ENCODE results near the gene MSMP.

MSMP gene

DNA sequence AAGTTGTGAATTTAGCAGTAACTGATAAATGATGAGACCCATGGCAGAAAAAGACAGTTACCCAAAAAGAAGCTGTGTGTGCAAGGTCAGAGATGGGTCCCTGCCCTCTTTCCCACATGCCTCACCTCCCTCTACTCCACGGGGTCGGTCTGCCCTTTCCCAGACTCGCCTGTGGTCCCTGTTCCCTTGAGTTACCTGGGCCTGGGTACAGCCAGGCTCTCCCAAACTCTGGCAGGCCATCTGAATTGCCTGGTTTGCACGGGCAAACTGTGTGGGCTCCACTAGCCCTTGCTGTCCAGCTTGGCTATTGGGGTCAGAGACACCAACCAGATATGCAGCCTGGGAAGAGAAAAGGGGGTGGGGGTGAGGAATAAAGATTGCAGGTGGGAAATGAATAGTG lies 45.9 kb downstream of the MSMP start:
- H3K9me3 Mint-ChIP-seq: no peaks in the 10 kb centered on the region
- no peak overlapping the region for H3K27ac Mint-ChIP-seq

DNA sequence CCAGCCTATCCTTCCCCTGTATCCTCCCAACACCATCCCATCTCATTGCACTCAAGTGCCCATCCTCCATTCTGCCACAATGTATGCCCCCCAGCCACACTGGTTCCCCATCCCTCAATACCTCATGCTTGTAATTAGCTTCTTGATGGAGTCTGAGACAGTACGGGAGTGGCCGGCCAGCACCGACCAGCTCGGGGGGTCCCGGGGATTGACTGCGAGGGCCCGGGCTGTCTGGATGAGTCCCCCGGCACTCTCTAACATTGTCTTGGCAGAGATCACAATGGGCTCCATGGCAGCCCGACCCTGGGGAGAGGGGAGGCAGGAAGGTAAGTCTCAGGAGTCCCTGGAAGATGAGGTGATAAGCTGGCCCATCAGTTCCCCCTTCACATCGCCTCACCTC lies 47.1 kb downstream of the MSMP start:
- Mint-ChIP-seq H3K36me3 (ENCODE audit: low read depth) (peaks cover 80% of the 10 kb centered on the region), H3K27ac (no peak overlapping the region), H3K4me1 (no peaks in the 10 kb centered on the region), H3K9me3 (no peaks in the 10 kb centered on the region), H3K4me3 (no peak overlapping the region), H3K27me3 (ENCODE audit: low read depth) (no peaks in the 10 kb centered on the region)
- TF ChIP-seq, protein P1, sequence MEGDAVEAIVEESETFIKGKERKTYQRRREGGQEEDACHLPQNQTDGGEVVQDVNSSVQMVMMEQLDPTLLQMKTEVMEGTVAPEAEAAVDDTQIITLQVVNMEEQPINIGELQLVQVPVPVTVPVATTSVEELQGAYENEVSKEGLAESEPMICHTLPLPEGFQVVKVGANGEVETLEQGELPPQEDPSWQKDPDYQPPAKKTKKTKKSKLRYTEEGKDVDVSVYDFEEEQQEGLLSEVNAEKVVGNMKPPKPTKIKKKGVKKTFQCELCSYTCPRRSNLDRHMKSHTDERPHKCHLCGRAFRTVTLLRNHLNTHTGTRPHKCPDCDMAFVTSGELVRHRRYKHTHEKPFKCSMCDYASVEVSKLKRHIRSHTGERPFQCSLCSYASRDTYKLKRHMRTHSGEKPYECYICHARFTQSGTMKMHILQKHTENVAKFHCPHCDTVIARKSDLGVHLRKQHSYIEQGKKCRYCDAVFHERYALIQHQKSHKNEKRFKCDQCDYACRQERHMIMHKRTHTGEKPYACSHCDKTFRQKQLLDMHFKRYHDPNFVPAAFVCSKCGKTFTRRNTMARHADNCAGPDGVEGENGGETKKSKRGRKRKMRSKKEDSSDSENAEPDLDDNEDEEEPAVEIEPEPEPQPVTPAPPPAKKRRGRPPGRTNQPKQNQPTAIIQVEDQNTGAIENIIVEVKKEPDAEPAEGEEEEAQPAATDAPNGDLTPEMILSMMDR (IDR thresholded peaks at IDR 0.05; ENCODE audit: unreplicated experiment in 3 of 3): no peak

More for the DNA sequence above, 45.9 kb downstream of the MSMP start:
- Mint-ChIP-seq H3K36me3 (ENCODE audit: low read depth) (peaks cover 82% of the 10 kb centered on the region), H3K4me1 (no peaks in the 10 kb centered on the region), H3K27me3 (ENCODE audit: low read depth) (no peaks in the 10 kb centered on the region), H3K4me3 (no peak overlapping the region)
- TF ChIP-seq, protein P1 (IDR thresholded peaks at IDR 0.05; ENCODE audit: unreplicated experiment in 3 of 3): no peak

DNA sequence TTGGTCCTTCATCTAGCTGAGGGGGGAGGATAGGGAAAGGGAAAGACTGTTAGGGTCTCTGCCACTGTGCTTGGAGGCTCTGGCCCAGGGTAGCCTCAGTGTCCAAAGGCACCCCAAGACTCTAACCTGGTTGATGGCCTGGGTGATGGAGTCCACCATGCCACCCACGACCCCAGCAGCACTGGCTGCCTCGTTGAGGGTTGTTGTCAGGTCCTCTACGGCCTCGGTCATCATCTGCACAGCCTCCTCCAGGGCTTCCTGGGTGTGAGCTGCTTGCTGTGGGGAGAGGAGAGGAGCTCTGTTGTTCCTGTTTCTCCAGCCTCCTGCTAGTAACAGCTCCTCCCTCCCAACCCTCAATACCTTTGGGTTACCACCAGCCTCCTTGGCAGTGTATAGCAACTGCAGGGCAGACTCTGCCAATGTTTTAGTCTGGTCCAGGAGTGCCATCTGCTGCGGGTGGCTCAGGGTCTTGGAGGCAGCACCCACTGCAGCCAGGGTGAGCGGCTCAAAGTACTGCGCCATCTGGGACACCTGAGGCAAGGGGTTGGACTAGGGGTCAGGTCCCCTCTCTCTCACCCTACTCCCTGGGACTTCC lies 48.1 kb downstream of the MSMP start:
- TF ChIP-seq, protein P1 (IDR thresholded peaks at IDR 0.05; ENCODE audit: unreplicated experiment in 3 of 3): no peak
- H3K9me3 Mint-ChIP-seq: no peaks in the 10 kb centered on the region
- H3K27ac Mint-ChIP-seq: no peak overlapping the region
- H3K4me3 Mint-ChIP-seq: no peak overlapping the region
- no peaks in the 10 kb centered on the region for H3K4me1 Mint-ChIP-seq
- H3K27me3 Mint-ChIP-seq (ENCODE audit: low read depth): no peaks in the 10 kb centered on the region
- H3K36me3 Mint-ChIP-seq (ENCODE audit: low read depth): peaks cover 71% of the 10 kb centered on the region

DNA sequence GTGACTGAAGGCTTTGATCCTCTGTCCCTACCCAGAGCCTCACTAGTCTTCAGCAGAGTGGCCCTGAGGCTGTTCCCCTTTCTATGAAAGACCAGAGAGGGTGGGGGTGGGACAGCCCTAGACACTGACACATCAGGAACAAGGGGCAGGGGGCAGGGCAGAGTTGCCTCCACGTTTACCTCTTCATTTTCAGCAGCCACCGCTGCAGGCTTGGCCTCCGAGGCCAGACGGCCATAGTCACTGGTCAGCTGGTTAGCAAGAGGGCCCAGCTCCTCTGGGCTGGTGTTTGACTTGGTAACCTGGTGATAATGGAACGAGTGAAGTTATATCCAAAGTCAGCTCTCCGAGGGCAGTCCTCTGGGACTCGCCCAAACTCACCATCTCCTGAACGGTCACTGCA lies 48.7 kb downstream of the MSMP start:
- H3K27me3 Mint-ChIP-seq (ENCODE audit: low read depth): no peaks in the 10 kb centered on the region
- no peaks in the 10 kb centered on the region for H3K4me1 Mint-ChIP-seq
- no peaks in the 10 kb centered on the region for H3K9me3 Mint-ChIP-seq
- H3K36me3 Mint-ChIP-seq (ENCODE audit: low read depth): peaks cover 65% of the 10 kb centered on the region
- H3K4me3 Mint-ChIP-seq: no peak overlapping the region
- no peak overlapping the region for H3K27ac Mint-ChIP-seq
- TF ChIP-seq, protein P1 (IDR thresholded peaks at IDR 0.05; ENCODE audit: unreplicated experiment in 3 of 3): no peak

DNA sequence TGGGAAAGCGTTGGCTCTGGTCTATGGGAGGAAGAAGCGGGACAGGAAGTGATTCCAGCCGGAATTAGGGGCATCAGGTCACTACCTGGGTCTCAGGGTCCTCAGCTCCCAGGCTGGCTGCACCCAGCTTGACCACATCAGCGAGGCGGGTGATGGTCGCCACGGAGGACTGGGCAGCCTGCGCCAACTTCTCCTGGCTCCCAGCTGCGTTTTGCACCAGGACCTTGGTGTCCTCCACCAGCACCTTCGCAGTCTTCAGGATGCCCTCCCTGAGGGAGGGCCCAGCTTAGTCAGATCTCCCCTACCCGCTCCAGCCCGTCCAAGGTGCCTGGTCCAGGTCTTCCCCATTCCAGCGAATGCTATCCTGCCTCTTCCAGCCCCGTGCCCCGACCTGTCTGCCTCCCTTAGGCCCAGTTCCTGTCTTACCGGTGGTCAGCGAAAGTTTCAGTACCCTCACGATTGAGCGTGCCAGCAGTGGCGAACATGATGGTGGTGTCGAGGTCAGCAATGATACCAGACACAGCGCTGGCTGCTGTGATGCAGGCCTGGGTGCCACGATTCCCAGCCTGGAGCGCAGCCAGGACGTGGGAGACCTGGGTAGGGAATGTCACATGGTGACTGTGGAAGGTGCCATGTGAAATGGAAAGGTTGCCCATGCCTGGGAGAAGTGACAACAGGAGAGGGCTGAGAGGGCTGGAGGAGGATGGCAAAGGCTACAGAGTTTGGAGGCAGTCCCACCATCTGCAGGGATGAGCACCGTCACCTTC lies 50.0 kb downstream of the MSMP start:
- Mint-ChIP-seq H3K36me3 (ENCODE audit: low read depth) (peaks cover 59% of the 10 kb centered on the region), H3K27me3 (ENCODE audit: low read depth) (no peaks in the 10 kb centered on the region), H3K4me1 (no peaks in the 10 kb centered on the region), H3K4me3 (no peak overlapping the region), H3K9me3 (no peaks in the 10 kb centered on the region), H3K27ac (no peak overlapping the region)
- TF ChIP-seq, protein P1 (IDR thresholded peaks at IDR 0.05; ENCODE audit: unreplicated experiment in 3 of 3): no peak

All from nephron (organoid).